CD4-positive, alpha-beta memory T cell (primary cell): ENCODE results near the gene NKD1. TPM values are rescaled to one million over a fixed set of nuclear protein-coding genes. Genes with fewer than 3 reads are reported as not detected.

Experiments
- CTCF ChIA-PET: fragments of 350-600 bp; sonication (Branson Sonifier 250); formaldehyde crosslinking; loops from one replicate; lab custom pipeline; 2021; ENCODE audit warnings: inconsistent platforms; ENCODE audit not compliant: partially characterized antibody; lab: Charles Lee
- POLR2A ChIA-PET: fragments of 350-600 bp; sonication (Branson Sonifier 250); formaldehyde crosslinking; loops from one replicate; lab custom pipeline; 2021; ENCODE audit not compliant: partially characterized antibody; lab: Charles Lee
- DNase-seq, 5 donors: peaks; one replicate each; pipeline versions ENCODE4 v3.0.0 to v3.0.0-alpha.2; 2020 to 2022; ENCODE audit warnings: mixed read lengths in 1 of 5
- H3K27ac ChIP-seq: one replicate; pipeline ENCODE4 v1.7.0; 2013; ENCODE audit warnings: low read depth, low read length
- H3K27me3 ChIP-seq: 2 replicates; pipeline ENCODE4 v1.7.0; 2013; ENCODE audit warnings: mild to moderate bottlenecking, low read length, moderate library complexity; ENCODE audit not compliant: insufficient read depth
- H3K36me3 ChIP-seq: 2 replicates; pipeline ENCODE4 v1.7.0; 2013; ENCODE audit warnings: mild to moderate bottlenecking, low read length, moderate library complexity; ENCODE audit not compliant: insufficient read depth
- H3K4me1 ChIP-seq: 2 replicates; pipeline ENCODE4 v1.7.0; 2013; ENCODE audit warnings: mild to moderate bottlenecking, low read length, moderate library complexity; ENCODE audit not compliant: insufficient read depth
- H3K4me3 ChIP-seq, 2 donors: one replicate each; pipeline ENCODE4 v1.7.0; 2013; ENCODE audit warnings: low read length in 2 of 2, mild to moderate bottlenecking in 1 of 2
- H3K9me3 ChIP-seq, 2 donors: one replicate each; pipeline ENCODE4 v1.7.0; 2013; ENCODE audit warnings: low read length in 2 of 2, control low read depth in 1 of 2; ENCODE audit not compliant: control insufficient read depth in 1 of 2
- H3K27ac Mint-ChIP-seq, 7 donors: one replicate each; pipeline ENCODE4 v1.8.0; 2020 to 2021; ENCODE audit warnings: mixed read lengths in 7 of 7, mild to moderate bottlenecking in 6 of 7, inconsistent platforms in 3 of 7, moderate library complexity in 3 of 7
- H3K27me3 Mint-ChIP-seq, 2 donors: one replicate each; pipeline ENCODE4 v1.8.0; 2020 to 2021; ENCODE audit warnings: mixed read lengths in 2 of 2
- H3K36me3 Mint-ChIP-seq, 2 donors: one replicate each; pipeline ENCODE4 v1.8.0; 2020 to 2021; ENCODE audit warnings: mixed read lengths in 2 of 2, inconsistent platforms in 1 of 2, mild to moderate bottlenecking in 1 of 2
- H3K4me1 Mint-ChIP-seq, 4 donors: one replicate each; pipeline ENCODE4 v1.8.0; 2020 to 2021; ENCODE audit warnings: mixed read lengths in 4 of 4, mild to moderate bottlenecking in 1 of 4
- H3K4me3 Mint-ChIP-seq, 8 donors: one replicate each; pipeline ENCODE4 v1.8.0; 2020 to 2021; ENCODE audit warnings: mixed read lengths in 8 of 8, mild to moderate bottlenecking in 7 of 8, moderate library complexity in 6 of 8, inconsistent platforms in 3 of 8
- H3K9me3 Mint-ChIP-seq, 8 donors: one replicate each; pipeline ENCODE4 v1.8.0; 2020 to 2021; ENCODE audit warnings: mixed read lengths in 8 of 8, mild to moderate bottlenecking in 5 of 8, inconsistent platforms in 3 of 8, moderate library complexity in 1 of 8
- intact Hi-C: fragments of 100-400 bp; cut with micrococcal nuclease; formaldehyde crosslinking; loops from one replicate; pipeline ENCODE4 v1.15.1; 2023
- polyA plus RNA-seq, 2 donors: library from polyadenylated mRNA; unstranded; fragments of 300-500 nt; fragmentation: Illumina TruSeq; gene quantifications; one replicate each; pipeline ENCODE4 v1.2.3, GENCODE V29; 2021
- total RNA-seq, 2 experiments: library from RNA; stranded (reverse); gene quantifications; one replicate each; pipeline ENCODE4 v1.2.3, GENCODE V29; 2021

The NKD1 gene
- total and polyA plus RNA-seq, 4 experiments from 2014 or later = 0.48 to 4.6 (median 3.8) TPM; not detected in 1

GRCh38 chr16:50673496-50674275, 125.5 kb downstream of the NKD1 start:
- intact Hi-C loops = no loop called here
- DNase-seq = no peak
- Histone ChIP-seq H3K9me3 (peaks cover 13% of the 10 kb centered on the region in 2 donors), H3K36me3 (peaks cover 71% of the 10 kb centered on the region), H3K4me3 (no peak overlapping the region), H3K27me3 (no peaks in the 10 kb centered on the region), H3K27ac (no peak overlapping the region), H3K4me1 (peaks cover 32% of the 10 kb centered on the region)
- H3K9me3 Mint-ChIP-seq = peaks cover 0 to 24% (median 20%) of the 10 kb centered on the region in 8 donors
- peak overlapping the region in 2 of 7 donors; percentile 12 to 87 for H3K27ac Mint-ChIP-seq
- no peaks in the 10 kb centered on the region for H3K27me3 Mint-ChIP-seq
- H3K4me1 Mint-ChIP-seq = peaks cover 23 to 40% (median 31%) of the 10 kb centered on the region in 4 donors
- no peak overlapping the region for H3K4me3 Mint-ChIP-seq
- CTCF ChIA-PET = interaction anchor here (2.5 to 24.1 kb wide), 4 partner anchors 5 to 133 kb away, joined by 7 to 458 read pairs (median 212); no protein-coding TSS in a partner anchor
- POLR2A ChIA-PET = interaction anchor here (1.1 to 19.4 kb wide), 5 partner anchors 8 to 335 kb away, joined by 3 to 478 read pairs (median 19); partner anchors contain the start of genes CYLD, NOD2 and SNX20
- H3K36me3 Mint-ChIP-seq = peaks cover 73 to 83% of the 10 kb centered on the region in 2 donors

DNA sequence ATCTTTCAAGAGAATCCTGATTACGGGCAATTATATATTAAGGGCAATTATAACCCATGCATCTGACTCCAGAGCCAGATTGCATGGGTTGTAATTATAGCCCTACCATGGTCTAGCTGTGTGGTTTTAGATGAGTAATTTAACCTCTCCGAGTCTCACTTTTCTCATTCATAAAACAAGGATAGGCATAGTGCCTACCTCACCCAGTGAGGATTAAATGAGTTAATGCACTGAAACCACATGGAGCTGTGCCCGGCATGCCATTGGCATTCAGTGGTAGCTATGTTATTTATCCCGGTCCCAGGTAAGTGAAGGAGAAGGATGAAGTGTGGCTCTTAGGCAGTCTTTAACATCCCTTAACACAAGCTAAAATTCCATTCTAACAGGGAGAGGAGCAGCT, 126.6 kb downstream of the NKD1 start:
- Histone ChIP-seq H3K4me1 (peaks cover 43% of the 10 kb centered on the region), H3K27ac (no peak overlapping the region), H3K36me3 (peaks cover 66% of the 10 kb centered on the region), H3K27me3 (no peaks in the 10 kb centered on the region), H3K9me3 (peaks cover 13% of the 10 kb centered on the region in 2 donors), H3K4me3 (no peak overlapping the region)
- POLR2A ChIA-PET = interaction anchor here (1.1 to 19.4 kb wide), 6 partner anchors 5 to 336 kb away, joined by 3 to 478 read pairs (median 122); partner anchors contain the start of genes CYLD, NOD2 and SNX20
- intact Hi-C loops = no loop called here
- H3K9me3 Mint-ChIP-seq = peaks cover 0 to 24% (median 20%) of the 10 kb centered on the region in 8 donors
- H3K27me3 Mint-ChIP-seq = no peaks in the 10 kb centered on the region
- H3K27ac Mint-ChIP-seq = peak overlapping the region in 2 of 7 donors; percentile 87
- H3K36me3 Mint-ChIP-seq = peaks cover 77 to 85% of the 10 kb centered on the region in 2 donors
- CTCF ChIA-PET = interaction anchor here (8.4 to 24.1 kb wide), 3 partner anchors 6 to 132 kb away, joined by 136 to 458 read pairs (median 289); no protein-coding TSS in a partner anchor
- DNase-seq = no peak
- H3K4me3 Mint-ChIP-seq = no peak overlapping the region
- H3K4me1 Mint-ChIP-seq = peaks cover 31 to 51% (median 40%) of the 10 kb centered on the region in 4 donors

DNA sequence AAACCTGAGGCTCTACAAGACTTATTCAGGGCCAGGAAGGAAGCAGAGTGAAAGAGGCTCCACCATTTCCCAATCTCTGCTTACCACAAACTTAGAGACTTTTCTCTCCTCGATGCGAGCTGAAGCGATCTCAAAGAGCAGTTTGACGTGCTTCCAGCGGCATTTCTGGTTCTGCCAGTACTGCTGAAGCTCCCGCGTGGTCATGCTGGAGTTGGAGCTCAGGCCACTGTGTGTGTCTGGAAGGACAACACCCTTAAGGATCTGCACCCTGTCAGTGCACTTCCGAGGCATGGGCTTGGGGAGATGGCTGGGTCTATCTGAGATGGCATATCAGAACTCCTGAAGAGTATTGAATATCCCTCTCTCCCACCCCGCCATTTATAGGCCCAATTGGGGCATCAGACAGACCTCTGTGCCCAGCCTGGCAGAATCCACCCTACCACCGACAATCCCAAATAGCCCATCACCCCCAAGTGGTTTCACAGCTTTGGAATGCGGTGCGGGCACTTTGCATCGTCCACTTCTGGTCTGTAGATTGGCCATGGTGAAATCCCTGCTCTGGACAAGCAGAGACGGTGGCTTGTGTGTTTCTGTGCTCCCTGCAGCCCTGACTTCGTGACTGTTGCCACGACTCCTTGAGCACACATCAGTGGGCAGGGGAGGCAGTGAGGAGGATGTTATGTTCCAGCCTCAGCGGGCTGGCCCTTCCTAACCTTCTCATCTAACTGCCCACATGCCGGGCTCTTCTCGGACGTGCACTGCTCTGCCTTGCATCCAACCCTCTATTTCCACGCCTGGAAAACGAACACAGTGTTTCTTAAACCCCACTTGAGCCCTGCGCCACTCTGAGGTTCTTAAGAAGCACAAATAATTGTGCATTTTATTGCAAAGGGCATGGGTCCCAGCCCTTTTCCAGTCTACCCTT, 127.8 kb downstream of the NKD1 start:
- no peak overlapping the region for H3K27ac ChIP-seq
- H3K4me1 ChIP-seq = peaks cover 49% of the 10 kb centered on the region

DNA sequence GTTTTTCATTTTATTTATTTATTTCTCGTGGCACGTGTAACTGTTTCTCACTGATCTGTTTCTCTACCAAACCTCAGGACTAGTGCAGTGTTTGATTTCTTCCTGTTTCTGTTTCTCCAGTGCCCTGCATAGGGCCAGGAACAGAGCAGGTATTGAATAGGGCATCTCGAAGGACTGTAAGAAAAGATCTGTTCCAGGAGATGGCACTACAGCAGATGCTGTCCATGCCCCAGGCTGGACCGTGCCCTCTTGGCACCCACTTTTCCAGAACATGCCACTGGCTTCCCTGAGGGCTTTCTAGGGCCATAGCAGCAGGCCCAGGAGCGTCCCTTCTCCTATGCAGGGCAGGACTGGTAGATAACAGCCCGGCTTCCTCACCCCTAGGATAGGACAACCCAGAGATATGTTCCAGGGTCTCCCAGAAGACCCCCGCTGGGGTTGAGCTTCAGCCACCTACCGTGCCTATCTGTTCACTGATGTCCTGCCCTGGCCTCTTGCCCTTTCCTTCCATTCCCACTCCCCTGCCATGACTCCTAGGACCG, 128.6 kb downstream of the NKD1 start:
- ChIA-PET CTCF (interaction anchor here (1.1 to 24.1 kb wide), 7 partner anchors 8 to 348 kb away, joined by 3 to 458 read pairs (median 16); partner anchors contain the start of gene CYLD), POLR2A (interaction anchor here (0.6 to 19.4 kb wide), 7 partner anchors 7 to 646 kb away, joined by 3 to 478 read pairs (median 11); partner anchors contain the start of genes BRD7, CYLD and NOD2)
- H3K27ac Mint-ChIP-seq = peak overlapping the region; percentile 53 to 99 (median 90)
- peaks cover 66% of the 10 kb centered on the region for H3K36me3 ChIP-seq
- H3K27me3 ChIP-seq = no peaks in the 10 kb centered on the region
- DNase-seq = no peak
- peak overlapping the region in 4 of 8 donors; percentile 63 to 97 (median 93) for H3K4me3 Mint-ChIP-seq
- no peaks in the 10 kb centered on the region for H3K27me3 Mint-ChIP-seq
- intact Hi-C loops = no loop called here
- H3K4me3 ChIP-seq = no peak overlapping the region
- peaks cover 10 to 12% of the 10 kb centered on the region in 2 donors for H3K9me3 ChIP-seq
- peaks cover 55% of the 10 kb centered on the region for H3K4me1 ChIP-seq
- H3K27ac ChIP-seq = peak overlapping the region; percentile 90
- peaks cover 0 to 19% (median 16%) of the 10 kb centered on the region in 8 donors for H3K9me3 Mint-ChIP-seq
- peaks cover 33 to 55% (median 46%) of the 10 kb centered on the region in 4 donors for H3K4me1 Mint-ChIP-seq
- H3K36me3 Mint-ChIP-seq = peaks cover 77 to 80% of the 10 kb centered on the region in 2 donors

More for the DNA sequence above, 127.8 kb downstream of the NKD1 start:
- no peak overlapping the region for H3K4me3 ChIP-seq
- H3K27me3 Mint-ChIP-seq = no peaks in the 10 kb centered on the region
- DNase-seq = no peak
- H3K27ac Mint-ChIP-seq = peak overlapping the region; percentile 30 to 99 (median 86)
- H3K36me3 ChIP-seq = peaks cover 66% of the 10 kb centered on the region
- intact Hi-C loops = no loop called here
- CTCF ChIA-PET = interaction anchor here (8.4 to 24.1 kb wide), 3 partner anchors 8 to 131 kb away, joined by 136 to 458 read pairs (median 289); no protein-coding TSS in a partner anchor
- no peaks in the 10 kb centered on the region for H3K27me3 ChIP-seq
- POLR2A ChIA-PET = interaction anchor here (1.2 to 19.4 kb wide), 8 partner anchors 6 to 129 kb away, joined by 3 to 478 read pairs (median 118); partner anchors contain the start of genes CYLD, NOD2 and SNX20
- peaks cover 13% of the 10 kb centered on the region in 2 donors for H3K9me3 ChIP-seq
- H3K36me3 Mint-ChIP-seq = peaks cover 82 to 83% of the 10 kb centered on the region in 2 donors
- peak overlapping the region in 2 of 8 donors; percentile 4 to 13 for H3K4me3 Mint-ChIP-seq
- H3K9me3 Mint-ChIP-seq = peaks cover 0 to 24% (median 20%) of the 10 kb centered on the region in 8 donors
- H3K4me1 Mint-ChIP-seq = peaks cover 31 to 57% (median 43%) of the 10 kb centered on the region in 4 donors

DNA sequence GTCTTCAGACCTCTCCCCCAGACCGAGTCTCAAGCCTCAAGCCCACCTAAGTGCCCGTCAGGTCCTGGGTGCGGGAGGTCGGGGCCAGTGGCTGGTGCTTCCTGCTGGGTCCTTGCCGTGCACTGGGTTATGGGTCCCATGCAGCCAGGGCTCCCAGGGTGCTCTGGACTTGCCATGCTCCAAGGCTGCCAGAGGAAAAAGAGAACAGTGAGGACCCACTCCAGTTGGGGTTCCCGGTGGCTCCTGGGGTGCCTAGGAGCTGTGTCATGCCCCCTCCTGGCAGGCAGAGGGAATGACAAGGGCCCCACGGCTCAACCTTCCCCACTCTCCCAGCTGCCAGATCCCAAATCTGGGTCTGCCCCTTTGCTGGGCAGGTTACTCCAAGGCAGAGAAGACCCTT, 129.2 kb downstream of the NKD1 start:
- Mint-ChIP-seq H3K36me3 (peaks cover 71 to 74% of the 10 kb centered on the region in 2 donors), H3K27ac (peak overlapping the region; percentile 78 to 99 (median 90)), H3K27me3 (no peaks in the 10 kb centered on the region), H3K4me1 (peaks cover 38 to 61% (median 50%) of the 10 kb centered on the region in 4 donors), H3K9me3 (peaks cover 0 to 13% (median 10%) of the 10 kb centered on the region in 8 donors), H3K4me3 (peak overlapping the region; percentile 57 to 97 (median 94))
- intact Hi-C loops = no loop called here
- Histone ChIP-seq H3K4me3 (no peak overlapping the region), H3K27ac (peak overlapping the region; percentile 90), H3K27me3 (no peaks in the 10 kb centered on the region), H3K9me3 (peaks cover 5 to 6% of the 10 kb centered on the region in 2 donors), H3K4me1 (peaks cover 61% of the 10 kb centered on the region), H3K36me3 (peaks cover 60% of the 10 kb centered on the region)
- ChIA-PET POLR2A (interaction anchor here (0.6 to 19.4 kb wide), 10 partner anchors 7 to 646 kb away, joined by 3 to 478 read pairs (median 4); partner anchors contain the start of genes BRD7, CYLD and NOD2), CTCF (interaction anchor here (0.6 to 24.1 kb wide), 10 partner anchors 9 to 348 kb away, joined by 3 to 458 read pairs (median 4); partner anchors contain the start of gene CYLD)
- DNase-seq = no peak

DNA sequence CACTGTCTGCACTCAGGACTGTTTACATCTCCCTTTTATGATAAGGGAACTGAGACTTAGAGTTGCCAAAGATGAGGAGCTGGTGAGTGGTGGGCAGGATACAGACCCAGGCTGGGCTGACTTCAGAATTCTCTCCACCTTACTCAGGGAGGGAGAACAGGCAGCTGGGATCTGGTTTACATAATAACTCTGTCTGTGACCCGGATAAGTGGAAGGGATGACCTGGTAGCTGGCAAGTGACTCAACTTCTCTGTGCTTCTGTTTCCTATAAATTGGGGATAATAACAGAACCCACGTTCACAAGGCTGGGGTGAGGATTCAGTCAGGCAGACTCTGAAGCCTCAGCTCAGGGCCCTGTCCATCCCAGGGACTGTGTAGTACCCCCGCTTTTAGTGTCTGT, 130.3 kb downstream of the NKD1 start:
- Histone ChIP-seq H3K4me3 (peak overlapping the region; percentile 21 to 93), H3K27ac (peak overlapping the region; percentile 90), H3K36me3 (peaks cover 50% of the 10 kb centered on the region), H3K9me3 (no peaks in the 10 kb centered on the region), H3K4me1 (peaks cover 73% of the 10 kb centered on the region), H3K27me3 (no peaks in the 10 kb centered on the region)
- H3K9me3 Mint-ChIP-seq = peaks cover 0 to 6% (median 2%) of the 10 kb centered on the region in 8 donors
- DNase-seq = no peak
- peak overlapping the region; percentile 83 to 97 (median 94) for H3K4me3 Mint-ChIP-seq
- ChIA-PET POLR2A (interaction anchor here (0.7 to 19.4 kb wide), 9 partner anchors 7 to 413 kb away, joined by 3 to 478 read pairs (median 5); partner anchors contain the start of genes CYLD and NOD2), CTCF (interaction anchor here (1.0 to 24.1 kb wide), 12 partner anchors 10 to 653 kb away, joined by 3 to 458 read pairs (median 4); partner anchors contain the start of gene CYLD)
- H3K27me3 Mint-ChIP-seq = no peaks in the 10 kb centered on the region
- peaks cover 61 to 67% of the 10 kb centered on the region in 2 donors for H3K36me3 Mint-ChIP-seq
- intact Hi-C loops = no loop called here
- H3K4me1 Mint-ChIP-seq = peaks cover 47 to 73% (median 61%) of the 10 kb centered on the region in 4 donors
- H3K27ac Mint-ChIP-seq = peak overlapping the region; percentile 78 to 99 (median 90)
